Brain microvascular endothelial cell (primary cell): ENCODE measurements around the gene KRT6B.
"Not testable (repeated sequence)": the region's sequence is repeated elsewhere in the genome, so short reads cannot be mapped to it uniquely, and the experiment has no call there.

Source experiments
- DNase-seq: peaks from one replicate; pipeline ENCODE4 v3.0.0-alpha.2; 2020
- H3K27ac ChIP-seq: fragments of 250-450 bp; sonication (Bioruptor Pico); 2 replicates; pipeline ENCODE4 v1.5.1; 2020; ENCODE audit warnings: mild to moderate bottlenecking, moderate library complexity
- H3K27me3 ChIP-seq: fragments of 250-450 bp; sonication (Bioruptor Pico); replicated peaks from 2 replicates; pipeline ENCODE4 v1.5.1; 2020; ENCODE audit warnings: mild to moderate bottlenecking
- H3K36me3 ChIP-seq: fragments of 250-450 bp; sonication (Bioruptor Pico); replicated peaks from 2 replicates; pipeline ENCODE4 v1.5.1; 2020; ENCODE audit warnings: mild to moderate bottlenecking
- H3K4me3 ChIP-seq: 2 replicates; pipeline ENCODE4 v1.5.1; 2011; ENCODE audit warnings: low read depth, mild to moderate bottlenecking, control low read depth, low read length, moderate library complexity
- in situ Hi-C: cut with HindIII; loops from 2 replicates; pipeline ENCODE4 v1.10.0; 2017; ENCODE audit warnings: low sequenced_read_pairs, low pct_ligation_motif_present
- TF ChIP-seq, protein P1 (sequence below): IDR thresholded peaks from 2 replicates; pipeline ENCODE4 v1.5.1; 2011; ENCODE audit warnings: low read depth, mild to moderate bottlenecking, moderate library complexity, low read length, control low read depth, inconsistent platforms; ENCODE audit errors: missing control alignments

Gene KRT6B

DNA sequence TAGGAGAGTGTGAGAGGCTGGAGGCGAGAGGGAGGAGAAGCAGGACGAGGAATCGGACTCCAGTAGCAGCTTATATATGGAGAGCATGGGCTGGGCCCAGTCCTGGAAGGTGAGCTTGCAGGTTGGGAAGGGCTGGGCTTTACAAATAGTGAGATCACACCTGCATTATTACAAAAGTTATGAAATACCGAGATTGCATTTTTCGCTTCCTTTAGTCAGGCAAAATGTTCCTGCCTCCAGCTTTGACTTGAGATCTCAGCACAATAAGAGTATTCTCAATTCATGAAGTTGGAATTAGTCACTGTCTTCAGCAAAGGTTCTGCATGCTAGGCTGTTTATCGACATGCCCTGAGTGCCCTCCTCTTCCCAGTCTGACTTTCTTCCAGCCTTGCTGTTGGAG, at the start of gene KRT6B:
TSS of gene KRT6B (minus strand) at position 46 of the 400 bp plus-strand sequence. CDS start 68 bp downstream, outside the sequence.
- in situ Hi-C loops, result no loop called here
- TF ChIP-seq, protein P1, sequence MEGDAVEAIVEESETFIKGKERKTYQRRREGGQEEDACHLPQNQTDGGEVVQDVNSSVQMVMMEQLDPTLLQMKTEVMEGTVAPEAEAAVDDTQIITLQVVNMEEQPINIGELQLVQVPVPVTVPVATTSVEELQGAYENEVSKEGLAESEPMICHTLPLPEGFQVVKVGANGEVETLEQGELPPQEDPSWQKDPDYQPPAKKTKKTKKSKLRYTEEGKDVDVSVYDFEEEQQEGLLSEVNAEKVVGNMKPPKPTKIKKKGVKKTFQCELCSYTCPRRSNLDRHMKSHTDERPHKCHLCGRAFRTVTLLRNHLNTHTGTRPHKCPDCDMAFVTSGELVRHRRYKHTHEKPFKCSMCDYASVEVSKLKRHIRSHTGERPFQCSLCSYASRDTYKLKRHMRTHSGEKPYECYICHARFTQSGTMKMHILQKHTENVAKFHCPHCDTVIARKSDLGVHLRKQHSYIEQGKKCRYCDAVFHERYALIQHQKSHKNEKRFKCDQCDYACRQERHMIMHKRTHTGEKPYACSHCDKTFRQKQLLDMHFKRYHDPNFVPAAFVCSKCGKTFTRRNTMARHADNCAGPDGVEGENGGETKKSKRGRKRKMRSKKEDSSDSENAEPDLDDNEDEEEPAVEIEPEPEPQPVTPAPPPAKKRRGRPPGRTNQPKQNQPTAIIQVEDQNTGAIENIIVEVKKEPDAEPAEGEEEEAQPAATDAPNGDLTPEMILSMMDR, result no peak
- Histone ChIP-seq H3K36me3 (no peaks in the 10 kb centered on the region), H3K4me3 (no peak within 1 kb of the TSS), H3K27me3 (no peaks in the 10 kb centered on the region), H3K27ac (no peak within 1 kb of the TSS)
- no peak for DNase-seq

- Histone ChIP-seq H3K36me3 (no peaks in the 10 kb centered on the region), H3K4me3 (no peak overlapping the region), H3K27ac (no peak overlapping the region), H3K27me3 (no peaks in the 10 kb centered on the region)
- in situ Hi-C loops, result no loop called here
- no peak for DNase-seq
- TF ChIP-seq, protein P1, result no peak
Observed at GRCh38 chr12:52501490-52501889, 49.5 kb upstream of the KRT6B start.

DNA sequence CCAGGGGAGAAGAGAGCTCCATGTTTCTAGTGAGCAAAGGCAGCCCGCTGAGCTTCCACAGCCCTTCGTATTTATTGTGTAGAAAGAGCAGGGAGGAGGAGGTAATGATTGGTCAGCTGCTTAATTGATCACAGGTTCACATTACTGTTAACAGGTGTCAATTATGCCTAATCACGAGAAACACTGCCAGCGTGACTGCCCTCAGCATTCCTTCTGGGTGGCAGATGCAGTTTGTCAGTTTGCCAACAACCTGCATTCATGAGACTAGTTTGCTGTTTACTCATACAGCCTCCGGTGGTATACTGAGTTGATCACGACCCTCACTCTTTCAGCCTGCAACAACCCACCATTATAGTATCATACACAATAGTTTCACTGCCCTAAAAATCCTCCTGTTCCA, 48.6 kb upstream of the KRT6B start:
- in situ Hi-C loops, H3K27me3 ChIP-seq, H3K36me3 ChIP-seq, DNase-seq, H3K4me3 ChIP-seq, H3K27ac ChIP-seq: not testable (repeated sequence)

GRCh38 chr12:52499806-52500560, 48.0 kb upstream of the KRT6B start:
- H3K27me3 ChIP-seq, result no peaks in the 10 kb centered on the region
- H3K4me3 ChIP-seq, result no peak overlapping the region
- in situ Hi-C loops, result no loop called here
- TF ChIP-seq, protein P1, result no peak
- H3K27ac ChIP-seq, result peak overlapping the region; percentile 33
- DNase-seq, result peak; percentile 60
- no peaks in the 10 kb centered on the region for H3K36me3 ChIP-seq

DNA sequence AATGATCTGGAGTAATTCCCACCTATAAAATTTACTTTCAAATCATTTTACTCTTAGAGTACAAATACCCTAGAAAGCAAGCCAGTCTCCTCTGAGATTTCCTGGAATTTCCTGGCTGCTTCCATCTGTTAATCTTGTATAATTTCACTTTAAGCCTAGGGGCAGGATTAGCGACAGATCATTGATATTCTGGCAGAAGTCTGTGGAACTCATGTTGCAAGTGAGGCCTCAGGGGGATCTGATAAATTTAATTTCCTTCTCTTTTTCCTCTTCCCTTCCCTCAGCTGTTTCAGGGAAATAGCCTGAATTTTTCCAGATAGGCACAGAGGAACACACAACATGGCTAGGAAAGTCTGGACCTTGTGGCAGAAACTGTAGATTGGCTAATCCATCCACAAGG, 47.0 kb upstream of the KRT6B start:
- H3K27ac ChIP-seq, result no peak overlapping the region
- in situ Hi-C loops, result no loop called here
- TF ChIP-seq, protein P1, result no peak
- H3K4me3 ChIP-seq, result no peak overlapping the region
- H3K27me3 ChIP-seq, result no peaks in the 10 kb centered on the region
- DNase-seq, result no peak
- H3K36me3 ChIP-seq, result no peaks in the 10 kb centered on the region

GRCh38 chr12:52497975-52498374, 46.0 kb upstream of the KRT6B start:
- no peaks in the 10 kb centered on the region for H3K27me3 ChIP-seq
- in situ Hi-C loops, result no loop called here
- no peaks in the 10 kb centered on the region for H3K36me3 ChIP-seq
- no peak overlapping the region for H3K27ac ChIP-seq
- TF ChIP-seq, protein P1, result no peak
- H3K4me3 ChIP-seq, result no peak overlapping the region
- DNase-seq, result no peak
